ENCODE measurements around the gene ELP2. TPM values are rescaled to one million over a fixed set of nuclear protein-coding genes. Genes with fewer than 3 reads are reported as not detected.
A peak's percentile ranks its signal among the peaks of the same experiment; 100 is the strongest.

Gene ELP2
- total and polyA plus RNA-seq, 2 experiments from 2014 or later, result 54.3 to 63.8 TPM

- Histone ChIP-seq H3K9me2 (replicated peaks; ENCODE audit: insufficient read depth) (no peaks in the 10 kb centered on the region), H4K20me1 (ENCODE audit: insufficient read depth, poor library complexity, severe bottlenecking) (no peaks in the 10 kb centered on the region), H3K36me3 (replicated peaks; ENCODE audit: insufficient read depth, low read depth) (no peaks in the 10 kb centered on the region), H3K27ac (no peak overlapping the region), H3K9me3 (ENCODE audit: low read depth) (no peaks in the 10 kb centered on the region), H2AFZ (no peak overlapping the region), H3K4me2 (no peak overlapping the region), H3K4me3 (no peak overlapping the region), H3K4me1 (ENCODE audit: insufficient read depth) (peaks cover 9% of the 10 kb centered on the region), H3K79me2 (no peaks in the 10 kb centered on the region), H3K27me3 (no peaks in the 10 kb centered on the region)
- TF ChIP-seq CTCF (IDR thresholded peaks at IDR 0.05; ENCODE audit: poor library complexity) (no peak), EZH2 (IDR thresholded peaks at IDR 0.05; ENCODE audit: borderline replicate concordance) (no peak), EZH2phosphoT487 (IDR thresholded peaks at IDR 0.05; ENCODE audit: low read depth, severe bottlenecking, unreplicated experiment) (no peak)
- DNase-seq (ENCODE audit: low spot score), result peak; percentile 40
Observed at GRCh38 chr18:36200354-36200771, 70.7 kb downstream of the ELP2 start.

- TF ChIP-seq CTCF (IDR thresholded peaks at IDR 0.05; ENCODE audit: poor library complexity) (no peak), EZH2 (IDR thresholded peaks at IDR 0.05; ENCODE audit: borderline replicate concordance) (no peak)
- H3K9me3 ChIP-seq (ENCODE audit: low read depth), result no peaks in the 10 kb centered on the region
- H3K4me2 ChIP-seq, result no peak overlapping the region
- H3K36me3 ChIP-seq (replicated peaks; ENCODE audit: insufficient read depth, low read depth), result no peaks in the 10 kb centered on the region
- no peak overlapping the region for H3K27ac ChIP-seq
- no peak for DNase-seq (ENCODE audit: low spot score)
- WGBS (ENCODE audit: low lambda C conversion rate, missing lambda C conversion rate), result 95% methylated on average over 2 of the region's 2 CpGs
- H3K4me1 ChIP-seq (ENCODE audit: insufficient read depth), result peaks cover 9% of the 10 kb centered on the region
- H2AFZ ChIP-seq, result no peak overlapping the region
- no peaks in the 10 kb centered on the region for H4K20me1 ChIP-seq (ENCODE audit: insufficient read depth, poor library complexity, severe bottlenecking)
- H3K27me3 ChIP-seq, result no peaks in the 10 kb centered on the region
- H3K9me2 ChIP-seq (replicated peaks; ENCODE audit: insufficient read depth), result no peaks in the 10 kb centered on the region
- no peaks in the 10 kb centered on the region for H3K79me2 ChIP-seq
- no peak overlapping the region for H3K4me3 ChIP-seq
Observed at GRCh38 chr18:36201765-36202164, 72.1 kb downstream of the ELP2 start.

- DNase-seq (ENCODE audit: low spot score), result no peak
- WGBS (ENCODE audit: low lambda C conversion rate, missing lambda C conversion rate), result 78% methylated on average over 7 of the region's 7 CpGs
- Histone ChIP-seq H3K4me3 (no peak overlapping the region), H3K27ac (no peak overlapping the region), H3K9me3 (ENCODE audit: low read depth) (no peaks in the 10 kb centered on the region), H2AFZ (no peak overlapping the region), H4K20me1 (ENCODE audit: insufficient read depth, poor library complexity, severe bottlenecking) (no peaks in the 10 kb centered on the region), H3K79me2 (no peaks in the 10 kb centered on the region), H3K36me3 (replicated peaks; ENCODE audit: insufficient read depth, low read depth) (no peaks in the 10 kb centered on the region), H3K9me2 (replicated peaks; ENCODE audit: insufficient read depth) (no peaks in the 10 kb centered on the region), H3K4me1 (ENCODE audit: insufficient read depth) (peaks cover 9% of the 10 kb centered on the region), H3K27me3 (no peaks in the 10 kb centered on the region), H3K4me2 (no peak overlapping the region)
- no peak for TF ChIP-seq EZH2phosphoT487 (IDR thresholded peaks at IDR 0.05; ENCODE audit: low read depth, severe bottlenecking, unreplicated experiment)
- TF ChIP-seq CTCF (IDR thresholded peaks at IDR 0.05; ENCODE audit: poor library complexity), result no peak
- no peak for TF ChIP-seq EZH2 (IDR thresholded peaks at IDR 0.05; ENCODE audit: borderline replicate concordance)
Observed at GRCh38 chr18:36203360-36203895, 73.7 kb downstream of the ELP2 start.

GRCh38 chr18:36205166-36205565, 75.5 kb downstream of the ELP2 start:
- TF ChIP-seq EZH2phosphoT487 (IDR thresholded peaks at IDR 0.05; ENCODE audit: low read depth, severe bottlenecking, unreplicated experiment), result no peak
- no peak for TF ChIP-seq CTCF (IDR thresholded peaks at IDR 0.05; ENCODE audit: poor library complexity)
- TF ChIP-seq EZH2 (IDR thresholded peaks at IDR 0.05; ENCODE audit: borderline replicate concordance), result no peak
- H3K36me3 ChIP-seq (replicated peaks; ENCODE audit: insufficient read depth, low read depth), result no peaks in the 10 kb centered on the region
- no peak overlapping the region for H3K4me2 ChIP-seq
- H3K9me3 ChIP-seq (ENCODE audit: low read depth), result no peaks in the 10 kb centered on the region
- H2AFZ ChIP-seq, result no peak overlapping the region
- H3K4me3 ChIP-seq, result no peak overlapping the region
- no peaks in the 10 kb centered on the region for H3K27me3 ChIP-seq
- H4K20me1 ChIP-seq (ENCODE audit: insufficient read depth, poor library complexity, severe bottlenecking), result no peaks in the 10 kb centered on the region
- H3K4me1 ChIP-seq (ENCODE audit: insufficient read depth), result peaks cover 5% of the 10 kb centered on the region
- DNase-seq (ENCODE audit: low spot score), result no peak
- WGBS (ENCODE audit: low lambda C conversion rate, missing lambda C conversion rate), result 79% methylated on average over 4 of the region's 4 CpGs
- no peak overlapping the region for H3K27ac ChIP-seq
- no peaks in the 10 kb centered on the region for H3K9me2 ChIP-seq (replicated peaks; ENCODE audit: insufficient read depth)
- H3K79me2 ChIP-seq, result no peaks in the 10 kb centered on the region

Data from hepatocyte (in vitro differentiated cells).